SJCRH30 (cell line): ENCODE results near the gene TIMM44. TPM values are rescaled to one million over a fixed set of nuclear protein-coding genes. Genes with fewer than 3 reads are reported as not detected.
A peak's percentile ranks its signal among the peaks of the same experiment; 100 is the strongest.
"Not testable (repeated sequence)": the region's sequence is repeated elsewhere in the genome, so short reads cannot be mapped to it uniquely, and the experiment has no call there.

Experiments
- DNase-seq, 2 experiments: peaks; one replicate each; pipeline ENCODE4 v3.0.0-alpha.2; 2015 to 2020
- H3K27ac ChIP-seq: fragments of 250-450 bp; sonication (Bioruptor Pico); 2 replicates; pipeline ENCODE4 v1.5.1; 2020; ENCODE audit warnings: mild to moderate bottlenecking, moderate library complexity
- H3K27me3 ChIP-seq: fragments of 250-450 bp; sonication (Bioruptor Pico); 2 replicates; pipeline ENCODE4 v1.5.1; 2020; ENCODE audit warnings: mild to moderate bottlenecking, moderate library complexity
- H3K36me3 ChIP-seq: fragments of 250-450 bp; sonication (Bioruptor Pico); 2 replicates; pipeline ENCODE4 v1.5.1; 2020; ENCODE audit warnings: mild to moderate bottlenecking, moderate library complexity
- H3K4me1 ChIP-seq: fragments of 250-450 bp; sonication (Bioruptor Pico); 2 replicates; pipeline ENCODE4 v1.5.1; 2020; ENCODE audit warnings: mild to moderate bottlenecking, moderate library complexity
- H3K4me3 ChIP-seq: fragments of 250-450 bp; sonication (Bioruptor Pico); 2 replicates; pipeline ENCODE4 v1.5.1; 2020; ENCODE audit warnings: mild to moderate bottlenecking, moderate library complexity
- H3K9me3 ChIP-seq: fragments of 250-450 bp; sonication (Bioruptor Pico); replicated peaks from 2 replicates; pipeline ENCODE4 v1.5.1; 2020; ENCODE audit warnings: mild to moderate bottlenecking, moderate library complexity
- total RNA-seq: library from RNA; depleted of rRNA; stranded (reverse); fragments of >200 nt; shearing (Covaris generic); gene quantifications from 2 replicates; pipeline ENCODE4 v1.2.3, GENCODE V29; 2014

Gene TIMM44
- total RNA-seq, 1 experiment from 2014 or later, result 55.2 TPM

- H3K36me3 ChIP-seq, result peaks cover 35% of the 10 kb centered on the region
Measured at GRCh38 chr19:7968008-7968795, 24.7 kb upstream of the TIMM44 start.

GRCh38 chr19:7965921-7966665 is 22.6 kb upstream of the TIMM44 start:
- Histone ChIP-seq H3K9me3 (no peaks in the 10 kb centered on the region), H3K27ac (no peak overlapping the region), H3K36me3 (peaks cover 44% of the 10 kb centered on the region), H3K4me1 (no peaks in the 10 kb centered on the region), H3K4me3 (no peak overlapping the region), H3K27me3 (no peaks in the 10 kb centered on the region)
- no peak for DNase-seq

More at GRCh38 chr19:7968008-7968795, 24.7 kb upstream of the TIMM44 start:
- DNase-seq, result no peak
- no peaks in the 10 kb centered on the region for H3K27me3 ChIP-seq
- H3K9me3 ChIP-seq, result no peaks in the 10 kb centered on the region
- H3K4me3 ChIP-seq, result no peak overlapping the region
- H3K27ac ChIP-seq, result no peak overlapping the region
- H3K4me1 ChIP-seq, result no peaks in the 10 kb centered on the region

- H3K36me3 ChIP-seq, result peaks cover 40% of the 10 kb centered on the region
- H3K4me3 ChIP-seq, result no peak overlapping the region
- no peaks in the 10 kb centered on the region for H3K27me3 ChIP-seq
Measured at GRCh38 chr19:7965259-7965841, 21.9 kb upstream of the TIMM44 start.

DNA sequence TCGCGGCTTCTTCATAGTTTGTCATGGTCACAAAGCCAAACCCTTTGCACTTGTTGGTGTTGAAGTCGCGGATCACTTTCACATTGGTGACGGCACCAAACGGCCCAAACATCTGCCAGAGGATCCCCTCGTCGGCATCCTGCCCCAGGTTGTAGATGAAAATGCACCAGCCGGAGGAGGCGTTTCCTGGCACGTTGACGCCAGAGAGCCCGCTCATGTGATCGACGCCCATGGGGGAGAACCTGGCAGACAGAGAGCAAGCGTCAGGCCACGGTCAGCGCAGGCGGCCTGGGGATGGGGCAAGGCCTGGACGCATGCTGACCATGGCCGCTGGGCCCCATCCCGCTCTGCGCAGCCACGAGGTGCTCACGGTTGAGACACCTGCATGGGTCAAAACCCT is 20.1 kb upstream of the TIMM44 start:
- no peak overlapping the region for H3K4me3 ChIP-seq
- no peak overlapping the region for H3K27ac ChIP-seq
- peaks cover 36% of the 10 kb centered on the region for H3K36me3 ChIP-seq
- no peak for DNase-seq
- H3K9me3 ChIP-seq, result no peaks in the 10 kb centered on the region
- H3K27me3 ChIP-seq, result no peaks in the 10 kb centered on the region
- H3K4me1 ChIP-seq, result no peaks in the 10 kb centered on the region

More at GRCh38 chr19:7965259-7965841, 21.9 kb upstream of the TIMM44 start:
- Histone ChIP-seq H3K27ac (no peak overlapping the region), H3K4me1 (no peaks in the 10 kb centered on the region), H3K9me3 (no peaks in the 10 kb centered on the region)
- no peak for DNase-seq

DNA sequence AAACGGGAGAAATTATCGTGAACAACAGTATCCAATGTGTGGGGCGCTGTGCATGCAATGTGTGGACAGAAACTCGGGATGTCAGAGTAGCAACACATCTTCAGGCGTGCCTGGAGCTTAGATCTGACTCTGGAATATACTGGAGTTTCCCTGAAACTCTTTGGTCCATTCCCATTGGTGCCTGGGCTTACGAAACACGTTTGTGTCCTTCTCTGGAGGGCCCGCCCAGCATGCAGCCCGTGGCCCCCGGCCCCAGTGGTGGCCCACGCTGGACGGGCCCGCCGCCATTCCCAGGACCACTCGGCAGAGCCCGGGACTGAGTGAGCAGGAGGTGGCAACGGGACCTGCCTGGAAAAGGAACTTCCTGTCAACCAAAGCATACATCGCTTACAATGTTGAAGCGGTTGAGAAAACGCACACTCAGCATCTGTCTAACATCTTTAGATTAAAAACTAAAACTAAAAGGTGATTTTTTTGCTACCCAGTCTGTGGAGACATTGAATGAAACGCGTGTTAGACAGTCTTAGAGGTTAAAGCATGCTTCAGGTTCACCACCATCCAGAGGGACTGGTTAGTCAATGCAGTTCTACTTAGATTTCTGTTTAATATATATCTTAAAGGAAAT is 19.3 kb upstream of the TIMM44 start:
- no peak overlapping the region for H3K27ac ChIP-seq
- no peaks in the 10 kb centered on the region for H3K9me3 ChIP-seq
- no peak for DNase-seq
- peaks cover 33% of the 10 kb centered on the region for H3K36me3 ChIP-seq
- no peaks in the 10 kb centered on the region for H3K4me1 ChIP-seq
- no peaks in the 10 kb centered on the region for H3K27me3 ChIP-seq
- H3K4me3 ChIP-seq, result no peak overlapping the region

DNA sequence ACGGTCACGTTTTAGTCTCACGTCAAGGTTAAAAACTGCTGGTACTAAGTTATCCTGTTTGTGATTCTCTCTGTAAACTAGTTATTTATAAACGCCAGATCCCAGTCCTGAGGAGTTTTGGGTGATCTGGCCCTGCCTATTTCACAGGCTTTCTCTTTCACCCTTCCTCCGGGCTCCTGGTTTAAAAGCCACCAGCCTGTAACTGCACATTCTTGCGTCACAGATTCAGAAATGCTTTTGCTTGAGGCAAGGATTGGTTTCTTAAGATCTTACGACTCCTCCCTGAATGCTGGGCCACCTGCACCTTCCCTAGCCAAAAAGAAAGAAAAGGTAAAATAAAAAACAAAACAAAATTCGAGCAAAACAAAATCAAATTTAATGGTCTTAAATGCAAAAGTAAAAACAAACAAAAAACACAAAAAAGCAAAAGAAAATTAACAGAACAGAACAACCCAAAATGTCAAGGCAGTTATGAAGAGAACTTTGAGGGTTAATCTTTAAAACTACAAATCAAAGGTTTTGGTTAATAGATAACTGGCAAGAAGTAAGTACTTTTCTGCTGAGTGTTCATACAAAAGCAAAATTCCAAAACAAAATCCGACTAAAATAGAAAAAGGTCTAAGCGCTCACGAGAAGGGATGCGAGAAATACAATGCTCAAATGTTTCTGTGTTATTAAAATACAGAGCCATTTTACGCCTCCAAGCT is 18.6 kb upstream of the TIMM44 start:
- no peak for DNase-seq
- Histone ChIP-seq H3K4me1 (no peaks in the 10 kb centered on the region), H3K27me3 (no peaks in the 10 kb centered on the region), H3K36me3 (peaks cover 26% of the 10 kb centered on the region), H3K4me3 (no peak overlapping the region), H3K27ac (no peak overlapping the region), H3K9me3 (no peaks in the 10 kb centered on the region)

- H3K9me3 ChIP-seq, H3K4me3 ChIP-seq, H3K4me1 ChIP-seq, H3K27ac ChIP-seq, H3K27me3 ChIP-seq, DNase-seq: not testable (repeated sequence)
- H3K36me3 ChIP-seq, result peaks cover 19% of the 10 kb centered on the region
Measured at GRCh38 chr19:7961082-7961481, 17.6 kb upstream of the TIMM44 start.

DNA sequence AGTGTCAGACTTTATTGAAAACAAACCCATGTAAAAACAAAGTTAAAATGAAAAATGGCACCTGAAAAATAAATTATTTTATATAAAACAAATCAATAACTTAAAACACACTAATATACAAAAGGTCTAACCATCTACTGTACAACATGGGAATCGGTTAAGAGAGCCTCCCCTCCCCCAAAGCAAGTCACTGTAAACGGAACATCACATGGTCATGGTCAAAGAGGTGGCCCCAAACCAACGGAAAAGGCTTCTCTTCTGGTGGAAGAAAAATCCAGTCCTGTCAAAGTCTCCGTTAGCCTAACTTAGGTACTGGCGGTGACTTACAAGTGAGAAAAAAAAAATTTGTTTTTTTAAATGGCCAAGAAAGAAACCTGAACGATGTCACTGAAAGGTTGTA is 15.7 kb upstream of the TIMM44 start:
- Histone ChIP-seq H3K4me1 (no peaks in the 10 kb centered on the region), H3K27ac (no peak overlapping the region), H3K4me3 (no peak overlapping the region), H3K27me3 (no peaks in the 10 kb centered on the region), H3K9me3 (no peaks in the 10 kb centered on the region), H3K36me3 (peaks cover 11% of the 10 kb centered on the region)
- no peak for DNase-seq

DNA sequence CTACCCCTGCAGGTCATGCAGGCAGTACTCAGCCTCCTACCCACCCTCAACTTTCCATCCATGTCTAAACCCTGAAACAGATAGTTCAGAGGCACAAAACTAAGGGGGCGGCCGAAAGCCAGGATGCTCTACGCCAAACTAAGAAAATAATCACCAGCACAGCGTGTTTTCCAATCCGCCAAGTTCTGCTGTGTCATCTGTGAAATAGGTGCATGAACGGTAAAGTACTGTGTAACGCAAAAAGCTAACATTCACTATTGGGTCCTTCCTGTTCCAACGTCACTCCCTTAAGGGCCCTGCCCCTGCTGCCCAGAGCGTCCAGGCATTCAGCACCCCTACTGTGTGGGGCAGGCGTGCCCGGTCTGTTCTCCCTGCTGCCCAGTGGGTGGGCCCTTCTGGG is 12.2 kb upstream of the TIMM44 start:
- H3K27me3 ChIP-seq, result no peaks in the 10 kb centered on the region
- H3K9me3 ChIP-seq, result no peaks in the 10 kb centered on the region
- no peaks in the 10 kb centered on the region for H3K4me1 ChIP-seq
- no peak overlapping the region for H3K27ac ChIP-seq
- H3K36me3 ChIP-seq, result no peaks in the 10 kb centered on the region
- H3K4me3 ChIP-seq, result no peak overlapping the region
- DNase-seq, result no peak

DNA sequence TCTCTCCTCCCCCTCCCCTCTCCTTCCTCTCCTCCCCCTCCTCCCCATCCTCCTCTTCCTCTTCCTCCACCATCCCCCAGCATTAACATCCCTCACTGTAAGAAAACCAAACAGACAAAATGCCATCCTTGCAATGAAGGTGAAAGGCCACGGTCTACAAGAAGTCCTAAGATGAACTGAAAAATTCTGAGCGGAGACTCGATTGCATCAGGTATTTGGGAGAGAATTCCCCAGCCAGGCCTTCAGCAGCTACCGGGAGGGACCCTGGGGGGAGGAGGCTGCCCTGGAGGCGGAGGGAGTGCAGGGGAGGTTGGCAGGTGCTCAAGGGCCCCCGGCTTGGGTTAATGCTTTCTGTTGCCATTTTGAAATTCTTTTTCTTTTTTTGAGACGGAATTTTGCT is 10.1 kb upstream of the TIMM44 start:
- no peak overlapping the region for H3K4me3 ChIP-seq
- H3K36me3 ChIP-seq, result no peaks in the 10 kb centered on the region
- no peak overlapping the region for H3K27ac ChIP-seq
- no peak for DNase-seq
- no peaks in the 10 kb centered on the region for H3K9me3 ChIP-seq
- no peaks in the 10 kb centered on the region for H3K27me3 ChIP-seq
- H3K4me1 ChIP-seq, result no peaks in the 10 kb centered on the region

GRCh38 chr19:7953060-7953459 is 9.6 kb upstream of the TIMM44 start:
- Histone ChIP-seq H3K36me3 (no peaks in the 10 kb centered on the region), H3K27me3 (no peaks in the 10 kb centered on the region), H3K9me3 (no peaks in the 10 kb centered on the region), H3K27ac (no peak overlapping the region), H3K4me1 (no peaks in the 10 kb centered on the region), H3K4me3 (no peak overlapping the region)
- DNase-seq, result no peak

DNA sequence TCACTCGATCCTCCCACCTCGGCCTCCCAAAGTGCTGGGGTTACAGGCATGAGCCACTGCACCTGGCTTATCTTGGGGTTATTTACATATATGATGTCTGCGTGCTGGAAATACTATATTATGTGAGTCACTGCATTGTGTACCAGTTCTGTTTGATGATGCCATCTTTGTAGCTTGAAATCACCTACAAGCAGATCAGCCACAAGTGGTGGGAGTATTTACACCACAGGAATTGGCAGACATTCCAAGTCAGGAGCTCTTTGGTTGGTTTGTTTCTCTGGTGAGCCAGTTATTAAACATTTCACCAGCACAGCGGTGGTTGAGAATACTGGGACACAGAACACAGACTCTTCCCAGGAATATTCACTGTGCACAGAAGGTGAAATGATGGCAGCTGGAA is 4.5 kb upstream of the TIMM44 start:
- Histone ChIP-seq H3K36me3 (no peaks in the 10 kb centered on the region), H3K4me3 (no peak overlapping the region), H3K27me3 (no peaks in the 10 kb centered on the region), H3K4me1 (no peaks in the 10 kb centered on the region), H3K9me3 (no peaks in the 10 kb centered on the region), H3K27ac (no peak overlapping the region)
- no peak for DNase-seq

DNA sequence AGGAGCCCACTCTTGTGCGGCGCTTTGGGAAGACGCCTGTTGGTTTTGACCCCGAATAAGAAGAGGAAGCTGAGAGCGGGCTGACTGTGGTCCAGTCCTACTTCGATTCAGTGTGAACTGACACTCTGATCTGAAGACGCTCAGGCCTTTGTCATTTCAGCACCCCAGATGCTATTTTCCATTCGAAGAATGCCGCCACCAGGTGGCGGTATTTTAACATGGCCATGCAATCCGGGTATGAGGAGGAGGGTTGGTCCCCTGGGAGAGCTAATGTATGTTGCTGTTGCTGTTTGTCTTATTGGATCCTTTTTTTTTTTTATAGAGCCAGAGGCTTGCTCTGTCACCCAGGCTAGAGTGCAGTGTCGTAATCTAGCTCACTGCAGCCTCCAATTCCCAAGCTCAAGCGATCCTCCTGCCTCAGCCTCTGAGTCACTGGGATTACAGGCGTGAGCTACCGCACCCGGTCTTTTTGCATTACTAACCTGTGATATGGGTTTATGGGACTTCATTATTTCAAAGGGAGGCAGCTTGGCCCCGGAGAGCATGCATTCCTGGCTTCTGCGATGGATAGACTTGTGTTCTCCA is 803 bp upstream of the TIMM44 start:
- H3K4me1 ChIP-seq, result no peaks in the 10 kb centered on the region
- peak overlapping the region; percentile 82 for H3K27ac ChIP-seq
- H3K4me3 ChIP-seq, result peak overlapping the region; percentile 82
- no peaks in the 10 kb centered on the region for H3K9me3 ChIP-seq
- peak; percentile 92 to 96 for DNase-seq
- no peaks in the 10 kb centered on the region for H3K27me3 ChIP-seq
- H3K36me3 ChIP-seq, result peaks cover 6% of the 10 kb centered on the region; the same call in 1 of the 2 replicates

GRCh38 chr19:7942981-7943443 is 454 bp downstream of the TIMM44 start:
- no peaks in the 10 kb centered on the region for H3K4me1 ChIP-seq
- no peak for DNase-seq
- H3K9me3 ChIP-seq, result no peaks in the 10 kb centered on the region
- peak overlapping the region; percentile 82 for H3K4me3 ChIP-seq
- H3K27ac ChIP-seq, result peak overlapping the region; percentile 82
- no peaks in the 10 kb centered on the region for H3K27me3 ChIP-seq
- peaks cover 6% of the 10 kb centered on the region; the same call in 1 of the 2 replicates for H3K36me3 ChIP-seq
